ENCODE results near the gene NEU4. TPM values are rescaled to one million over a fixed set of nuclear protein-coding genes. Genes with fewer than 3 reads are reported as not detected.

NEU4 gene
- total RNA-seq, 2 donors from 2014 or later = 1.2 TPM

- no peaks in the 10 kb centered on the region for H3K27me3 ChIP-seq (ENCODE audit: control insufficient read depth, insufficient read depth, low read length, poor library complexity, severe bottlenecking)
- DNase-seq = no peak
- H3K27ac ChIP-seq (ENCODE audit: low read depth, low read length) = peak overlapping the region; percentile 44
- WGBS, 2 experiments (ENCODE audit: insufficient coverage in 1 of 2, insufficient read length in 1 of 2) = 94 to 97% methylated on average over 12 of the region's 12 CpGs
- Mint-ChIP-seq H3K27me3 (ENCODE audit: insufficient read depth) (no peaks in the 10 kb centered on the region), H3K27ac (peak overlapping the region; percentile 30), H3K36me3 (ENCODE audit: low read depth) (peaks cover 3% of the 10 kb centered on the region), H3K9me3 (no peaks in the 10 kb centered on the region), H3K4me3 (no peak overlapping the region), H3K4me1 (peaks cover 9% of the 10 kb centered on the region)
- no peaks in the 10 kb centered on the region for H3K36me3 ChIP-seq (ENCODE audit: control insufficient read depth, insufficient read depth, low read length)
- no peaks in the 10 kb centered on the region for H3K9me3 ChIP-seq (ENCODE audit: control insufficient read depth, low read length)
- peaks cover 5% of the 10 kb centered on the region for H3K4me1 ChIP-seq (ENCODE audit: control insufficient read depth, insufficient read depth, low read length)
- TF ChIP-seq CTCF (conservative IDR thresholded peaks at IDR 0.05) = no peak
- peak overlapping the region; percentile 15 for H3K9ac ChIP-seq (ENCODE audit: extremely low read depth, low read length, poor library complexity, severe bottlenecking)
- no peak overlapping the region for H3K4me3 ChIP-seq (ENCODE audit: low read length)
Measured at GRCh38 chr2:241770936-241771285, 38.1 kb upstream of the NEU4 start.

DNA sequence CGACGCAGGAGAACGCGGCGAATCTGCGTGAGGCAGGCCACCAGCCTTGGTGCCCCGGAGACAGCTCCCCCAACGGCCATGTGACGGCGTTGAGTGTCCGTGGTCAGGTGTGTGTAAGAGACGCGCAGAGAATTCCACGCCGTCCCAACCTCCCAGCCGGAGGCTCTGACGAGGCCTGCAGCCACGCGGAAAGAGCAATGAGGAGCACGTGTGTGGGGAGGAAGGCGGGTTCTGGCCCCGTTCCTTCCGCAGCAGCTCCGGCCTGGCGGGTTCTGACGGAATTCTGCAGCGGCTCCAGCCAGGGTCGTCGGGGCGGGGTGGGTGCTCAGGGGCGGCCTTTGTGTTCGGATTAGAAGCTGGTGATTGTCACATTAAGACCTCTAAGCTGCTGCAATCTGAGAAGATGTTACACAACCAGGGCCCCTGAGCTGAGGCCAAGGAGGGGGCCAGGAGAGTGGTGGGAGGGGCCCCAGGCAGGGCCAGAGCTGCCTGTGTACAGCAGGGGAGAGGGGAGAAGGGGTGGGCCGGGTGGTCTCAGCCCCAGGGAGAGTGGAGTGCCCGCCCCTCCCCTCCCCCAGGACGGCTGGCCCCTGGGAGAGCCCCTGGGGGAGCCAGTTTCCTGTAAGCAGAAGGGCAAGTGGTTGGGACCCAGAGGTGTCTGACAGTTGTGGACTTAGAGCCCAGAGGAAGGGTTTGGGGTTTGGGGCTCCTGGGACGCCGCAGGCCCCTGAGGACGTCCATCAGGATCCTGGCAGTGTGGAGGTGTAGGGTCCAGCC lies 37.5 kb upstream of the NEU4 start:
- no peaks in the 10 kb centered on the region for H3K9me3 Mint-ChIP-seq
- H3K4me1 Mint-ChIP-seq = peaks cover 9% of the 10 kb centered on the region
- Histone ChIP-seq H3K4me3 (ENCODE audit: low read length) (no peak overlapping the region), H3K4me1 (ENCODE audit: control insufficient read depth, insufficient read depth, low read length) (peaks cover 5% of the 10 kb centered on the region), H3K27me3 (ENCODE audit: control insufficient read depth, insufficient read depth, low read length, poor library complexity, severe bottlenecking) (no peaks in the 10 kb centered on the region), H3K36me3 (ENCODE audit: control insufficient read depth, insufficient read depth, low read length) (no peaks in the 10 kb centered on the region), H3K27ac (ENCODE audit: low read depth, low read length) (peak overlapping the region; percentile 44), H3K9me3 (ENCODE audit: control insufficient read depth, low read length) (no peaks in the 10 kb centered on the region), H3K9ac (ENCODE audit: extremely low read depth, low read length, poor library complexity, severe bottlenecking) (peak overlapping the region; percentile 15)
- H3K4me3 Mint-ChIP-seq = no peak overlapping the region
- H3K36me3 Mint-ChIP-seq (ENCODE audit: low read depth) = peaks cover 3% of the 10 kb centered on the region
- TF ChIP-seq CTCF (conservative IDR thresholded peaks at IDR 0.05) = no peak
- H3K27me3 Mint-ChIP-seq (ENCODE audit: insufficient read depth) = no peaks in the 10 kb centered on the region
- H3K27ac Mint-ChIP-seq = peak overlapping the region; percentile 73
- peak; percentile 75 for DNase-seq
- WGBS, 2 experiments (ENCODE audit: insufficient coverage in 1 of 2, insufficient read length in 1 of 2) = 76 to 91% methylated on average over 25 to 38 of the region's 38 CpGs

- DNase-seq = no peak
- Mint-ChIP-seq H3K4me1 (peaks cover 9% of the 10 kb centered on the region), H3K27ac (peak overlapping the region; percentile 73), H3K4me3 (no peak overlapping the region), H3K36me3 (ENCODE audit: low read depth) (peaks cover 3% of the 10 kb centered on the region), H3K9me3 (no peaks in the 10 kb centered on the region), H3K27me3 (ENCODE audit: insufficient read depth) (no peaks in the 10 kb centered on the region)
- Histone ChIP-seq H3K4me1 (ENCODE audit: control insufficient read depth, insufficient read depth, low read length) (peaks cover 5% of the 10 kb centered on the region), H3K36me3 (ENCODE audit: control insufficient read depth, insufficient read depth, low read length) (no peaks in the 10 kb centered on the region), H3K4me3 (ENCODE audit: low read length) (no peak overlapping the region), H3K9ac (ENCODE audit: extremely low read depth, low read length, poor library complexity, severe bottlenecking) (no peak overlapping the region), H3K27me3 (ENCODE audit: control insufficient read depth, insufficient read depth, low read length, poor library complexity, severe bottlenecking) (no peaks in the 10 kb centered on the region), H3K9me3 (ENCODE audit: control insufficient read depth, low read length) (no peaks in the 10 kb centered on the region), H3K27ac (ENCODE audit: low read depth, low read length) (no peak overlapping the region)
- no peak for TF ChIP-seq CTCF (conservative IDR thresholded peaks at IDR 0.05)
- 82 to 83% methylated on average over 4 to 9 of the region's 9 CpGs for WGBS, 2 experiments (ENCODE audit: insufficient coverage in 1 of 2, insufficient read length in 1 of 2)
Measured at GRCh38 chr2:241772063-241772499, 36.9 kb upstream of the NEU4 start.

All from endodermal cell (in vitro differentiated cells).